HG03025 (cell line): ENCODE measurements around the gene ARHGAP15.

ENCODE experiments used
- ATAC-seq: cut with Tn5 transposase; IDR thresholded peaks from one replicate; pipeline ENCODE4 v1.9.1; 2021; ENCODE audit warnings: mild to moderate bottlenecking, moderate library complexity; ENCODE audit not compliant: unreplicated experiment, low FRiP score

ARHGAP15 gene

DNA sequence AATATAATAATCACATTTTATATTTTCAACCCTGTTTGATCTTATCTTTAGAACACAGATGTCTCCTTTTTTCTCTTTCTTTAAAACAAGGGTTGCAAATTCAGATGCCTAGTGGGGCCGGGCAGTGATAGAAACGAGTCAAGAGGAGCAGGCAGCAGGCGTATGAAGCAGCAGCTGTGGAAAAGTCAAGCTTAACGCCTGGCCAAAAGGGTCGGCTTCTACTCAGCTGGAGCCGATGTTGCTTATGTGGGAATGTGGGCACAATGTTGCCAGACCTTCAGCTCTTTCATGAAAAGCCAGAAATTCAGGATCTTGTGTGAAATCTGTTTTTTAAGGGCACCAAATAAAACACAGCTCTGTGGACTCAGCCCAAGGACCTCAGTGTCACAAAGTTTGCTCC lies 642.7 kb downstream of the ARHGAP15 start:
- no peak for ATAC-seq

DNA sequence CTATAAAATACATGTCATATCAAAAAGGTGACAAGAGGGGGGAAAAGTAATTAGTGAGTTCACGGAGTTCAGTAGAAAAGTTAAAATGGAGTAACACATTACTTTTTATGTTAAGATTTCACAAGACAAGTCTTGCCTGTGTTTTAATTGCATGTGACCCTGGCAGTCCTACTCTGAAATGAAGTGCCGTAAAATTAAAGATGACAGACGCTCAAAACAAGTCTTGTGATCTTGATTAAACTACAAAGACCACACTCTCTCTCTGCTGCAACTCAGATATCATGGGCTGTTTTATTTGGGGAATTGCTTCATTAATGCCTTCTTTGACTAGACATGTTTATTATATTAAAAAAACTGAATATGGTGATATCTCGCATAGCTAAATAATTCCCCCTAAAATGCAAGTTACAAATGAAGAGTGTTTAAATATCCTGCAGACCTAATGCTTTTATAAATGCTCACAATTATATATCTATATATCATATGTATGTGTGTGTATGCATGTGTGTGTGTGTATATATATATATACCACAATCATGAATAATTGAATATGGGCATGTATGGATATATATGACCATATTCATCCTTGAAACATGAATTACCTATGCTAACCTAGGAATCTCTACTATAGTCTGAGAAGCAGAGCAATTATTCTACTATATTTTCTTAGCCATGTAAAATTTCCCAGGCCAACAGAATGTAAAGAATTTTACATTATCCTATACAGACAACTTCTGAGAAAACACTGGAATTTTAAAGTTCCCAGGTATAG lies 647.5 kb downstream of the ARHGAP15 start:
- ATAC-seq = no peak

GRCh38 chr2:143779021-143779420 lies 649.8 kb downstream of the ARHGAP15 start:
- ATAC-seq = no peak

DNA sequence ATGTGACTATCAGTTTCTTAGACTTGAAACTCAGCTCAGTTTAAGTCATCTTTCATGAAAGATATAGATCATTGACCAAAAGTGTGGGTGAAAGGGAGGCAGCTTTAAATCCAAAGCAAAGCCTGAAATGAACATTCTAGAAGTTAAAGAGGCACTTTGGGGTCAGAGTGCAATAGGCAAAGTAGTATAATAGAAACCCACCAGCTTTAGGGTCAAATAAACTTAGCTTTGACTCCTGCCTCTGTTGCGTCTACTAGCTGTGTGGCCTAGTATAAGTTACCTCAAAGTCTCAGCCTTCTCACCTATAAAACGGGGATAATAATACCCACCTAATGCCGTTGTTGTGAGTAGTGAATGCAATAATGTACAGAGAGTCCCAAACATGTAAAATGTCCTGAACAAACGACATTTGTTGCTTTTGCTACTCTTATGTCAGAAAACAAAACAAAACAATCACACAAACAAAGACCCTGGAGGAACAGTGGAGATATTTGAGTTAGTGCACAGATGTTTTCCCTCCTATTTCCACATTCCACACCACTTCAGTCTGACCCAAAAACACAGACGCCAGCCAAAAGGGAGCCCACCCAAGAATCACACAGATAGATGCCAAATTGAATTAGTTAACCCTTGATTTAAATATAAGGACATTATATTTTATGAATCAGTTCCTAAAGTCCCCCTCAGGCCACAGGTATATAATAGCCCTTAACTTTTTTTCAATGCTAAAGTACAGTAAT lies 657.0 kb downstream of the ARHGAP15 start:
- ATAC-seq = no peak

DNA sequence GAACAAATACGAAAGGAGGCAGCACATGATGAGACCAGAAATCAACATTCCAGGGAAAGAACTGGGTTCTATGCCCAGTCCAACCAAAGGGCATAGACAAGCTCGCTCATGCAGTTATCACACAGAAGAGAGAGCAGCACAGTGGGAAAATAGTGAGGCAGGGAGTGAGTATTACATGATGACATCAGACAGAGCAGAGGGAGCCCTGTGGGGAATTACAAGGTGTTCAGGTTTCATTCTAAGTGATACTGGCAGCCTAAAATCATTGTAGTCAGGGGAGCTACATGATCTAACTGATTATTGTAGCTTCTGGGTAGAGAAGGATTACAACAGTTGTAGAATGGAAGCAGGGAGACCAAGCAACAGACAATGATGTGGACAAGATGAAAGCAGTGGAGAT lies 658.5 kb downstream of the ARHGAP15 start:
- ATAC-seq = no peak

GRCh38 chr2:143792602-143793001 lies 663.4 kb downstream of the ARHGAP15 start:
- no peak for ATAC-seq

DNA sequence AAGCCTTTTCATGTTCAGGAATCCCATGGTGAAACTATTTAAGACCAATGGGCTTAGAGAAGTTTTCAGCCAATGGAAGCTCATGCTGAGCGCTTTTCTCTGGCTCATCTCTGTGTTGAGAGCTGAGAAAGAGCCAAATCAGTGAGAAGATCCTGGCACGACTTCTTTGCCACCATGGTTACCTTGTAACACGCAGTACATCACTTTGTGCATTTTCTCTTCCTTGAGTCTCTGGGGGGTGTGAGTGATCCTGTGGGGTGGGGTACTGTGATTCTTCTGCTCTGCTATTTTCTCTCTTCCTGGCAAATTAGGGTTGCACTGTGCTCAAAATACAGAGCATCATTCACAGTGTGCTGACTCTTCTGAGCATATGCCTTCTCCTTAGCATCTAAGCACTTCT lies 664.2 kb downstream of the ARHGAP15 start:
- ATAC-seq = no peak

DNA sequence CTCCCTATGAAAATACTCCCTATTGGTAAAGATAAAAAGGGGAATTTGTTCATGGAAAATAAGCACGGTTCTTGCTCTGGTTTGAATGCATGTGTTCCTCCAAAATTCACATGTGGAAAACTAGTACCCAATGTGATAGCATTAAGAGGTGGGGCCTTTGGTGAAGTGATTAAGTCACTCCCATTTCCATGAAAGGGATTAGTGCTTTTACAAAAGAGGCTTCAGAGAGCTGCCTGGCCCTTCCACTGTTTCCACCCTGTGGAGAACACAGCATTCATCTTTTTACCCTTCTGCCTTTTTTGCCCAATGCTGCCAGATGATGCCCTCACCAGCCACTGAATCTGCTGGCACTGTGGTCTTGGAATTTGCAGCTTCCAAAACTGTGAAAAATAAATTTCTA lies 666.8 kb downstream of the ARHGAP15 start:
- no peak for ATAC-seq

- no peak for ATAC-seq
Measured at GRCh38 chr2:143801561-143801960, 672.3 kb downstream of the ARHGAP15 start.

DNA sequence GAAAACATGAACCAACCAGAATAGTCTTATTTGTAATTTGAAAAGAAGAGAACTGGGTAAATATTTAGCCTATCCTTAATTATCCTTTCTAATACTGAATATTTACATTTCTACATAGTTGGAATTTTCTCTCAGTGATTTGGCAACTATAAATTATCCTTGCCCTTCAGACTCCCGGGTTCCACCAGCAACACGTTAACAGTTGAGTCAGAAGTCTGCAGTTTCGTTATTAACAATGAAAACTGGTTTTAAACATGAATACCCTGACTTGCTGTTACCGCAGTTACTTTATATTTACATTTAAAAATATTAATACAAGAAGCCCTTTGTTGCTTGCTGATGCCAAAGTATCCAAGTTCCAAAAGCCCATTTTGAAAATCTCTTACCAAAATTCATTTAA lies 673.0 kb downstream of the ARHGAP15 start:
- no peak for ATAC-seq

DNA sequence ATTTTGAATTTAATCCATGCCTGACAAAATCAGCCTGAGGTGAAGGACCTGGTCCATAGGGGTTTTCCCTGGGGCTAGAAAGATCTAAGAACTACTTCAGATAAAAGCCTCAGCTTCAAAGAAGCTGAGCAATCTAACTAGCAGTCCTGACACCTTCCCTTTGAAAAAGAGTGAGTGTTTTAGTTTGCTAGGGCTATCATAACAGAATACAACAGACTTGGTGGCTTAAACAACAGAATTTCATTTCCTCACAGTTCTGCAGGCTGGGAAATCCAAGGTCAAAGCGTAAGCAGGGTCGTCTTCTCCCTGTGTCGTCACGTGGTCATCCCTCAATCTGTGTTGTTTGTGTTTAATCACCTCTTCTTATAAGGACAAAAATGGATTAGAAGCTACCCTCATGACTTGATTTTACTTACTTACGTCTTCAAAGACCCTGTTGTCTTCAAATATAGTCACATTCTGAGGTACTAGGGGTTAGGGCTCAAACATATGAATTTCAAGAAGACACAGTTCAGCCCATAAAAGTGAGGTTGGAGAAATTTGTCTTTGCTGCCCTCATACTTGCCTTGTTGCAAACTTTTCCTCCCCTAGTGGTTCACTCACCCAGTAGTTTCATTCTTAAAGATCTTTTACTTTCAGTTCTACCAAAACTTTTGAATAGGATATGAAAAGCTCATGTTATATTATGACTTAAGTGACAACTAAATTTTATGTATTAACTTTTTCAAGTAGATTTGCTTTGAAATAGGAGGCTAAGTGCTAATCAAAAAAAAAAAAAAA lies 673.8 kb downstream of the ARHGAP15 start:
- peak; percentile 95 for ATAC-seq

DNA sequence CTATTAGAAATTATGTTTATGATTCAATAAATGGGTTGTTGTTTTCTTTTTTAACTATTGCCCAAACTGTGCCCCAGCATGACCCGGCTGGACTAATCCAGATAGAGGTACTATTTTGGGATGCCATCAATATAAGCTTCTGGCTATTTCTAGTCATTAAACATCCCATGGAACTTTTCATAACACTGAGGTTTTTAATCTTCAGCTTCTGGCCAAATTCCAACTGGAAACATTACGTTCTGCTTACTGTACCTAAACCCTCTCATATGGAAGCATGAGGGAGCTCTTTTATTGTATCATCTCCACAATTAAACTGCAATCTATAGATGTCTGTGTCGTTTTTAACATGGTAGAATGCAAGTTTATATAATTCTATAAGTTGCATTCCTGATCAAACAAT lies 674.7 kb downstream of the ARHGAP15 start:
- ATAC-seq = no peak

GRCh38 chr2:143805666-143806065 lies 676.4 kb downstream of the ARHGAP15 start:
- no peak for ATAC-seq

DNA sequence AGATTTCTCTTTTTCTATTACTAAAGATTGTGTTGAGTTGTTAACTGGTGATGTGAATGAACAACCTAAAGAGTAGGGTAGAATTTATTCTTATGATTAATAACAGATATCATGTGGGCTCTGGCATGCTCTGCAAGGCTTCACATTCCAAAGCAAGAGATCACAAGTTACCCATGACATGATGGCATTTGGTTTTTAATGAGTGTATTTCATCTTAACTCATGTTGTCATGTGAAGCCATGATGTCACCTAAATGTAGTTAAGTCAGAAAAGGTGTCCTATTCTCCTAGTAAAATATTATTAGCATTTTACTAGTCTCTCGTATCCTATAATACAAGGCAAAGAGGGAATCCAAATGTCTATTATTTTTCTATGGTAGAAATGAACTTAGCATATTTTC lies 678.0 kb downstream of the ARHGAP15 start:
- no peak for ATAC-seq

DNA sequence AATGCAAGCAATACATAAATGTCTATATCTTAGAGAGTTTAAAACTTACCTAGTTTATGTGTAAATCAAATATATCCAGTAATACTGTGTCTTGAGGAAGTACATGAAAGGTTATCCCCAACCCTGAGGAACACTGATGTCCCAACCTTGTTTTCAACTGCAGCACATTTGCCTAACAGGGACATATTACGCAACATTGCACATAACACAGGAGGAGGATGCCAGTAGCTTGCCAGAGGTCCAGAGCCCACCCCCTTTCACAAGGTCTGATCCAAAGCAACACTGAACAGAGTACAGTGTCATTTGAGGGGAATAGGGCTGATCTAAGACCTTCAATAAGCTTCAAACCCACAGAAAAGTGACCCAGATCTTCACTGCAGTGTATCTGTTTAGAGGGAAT lies 678.5 kb downstream of the ARHGAP15 start:
- no peak for ATAC-seq

GRCh38 chr2:143808166-143808565 lies 678.9 kb downstream of the ARHGAP15 start:
- ATAC-seq = no peak

GRCh38 chr2:143815082-143815481 lies 685.9 kb downstream of the ARHGAP15 start:
- ATAC-seq = no peak

DNA sequence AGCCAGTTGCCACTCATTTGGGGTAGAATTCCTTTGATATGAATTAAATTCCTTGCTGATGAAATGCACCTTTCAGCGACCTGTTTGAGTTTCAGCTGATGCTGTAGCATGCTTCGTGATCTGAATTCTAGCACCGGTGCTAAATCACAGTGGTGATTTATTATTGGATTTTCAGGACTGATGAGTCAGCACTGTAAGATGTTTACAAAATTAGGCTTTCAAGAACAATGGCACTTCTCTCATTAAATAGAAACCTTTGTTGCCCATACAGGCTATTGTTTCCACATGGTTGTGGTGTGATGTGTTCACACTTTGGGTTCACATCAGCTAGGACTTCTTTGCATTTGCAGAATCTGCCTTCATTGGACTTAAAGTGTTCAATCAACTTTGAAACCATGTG lies 687.7 kb downstream of the ARHGAP15 start:
- ATAC-seq = no peak
